HUES6 (cell line): Measurements from ENCODE around the gene BTBD9.

Source experiments
- H3K27ac ChIP-seq: 2 replicates; pipeline ENCODE4 v1.7.0; 2013; ENCODE audit warnings: low read depth, mild to moderate bottlenecking, low read length, inconsistent platforms
- H3K27me3 ChIP-seq: 2 replicates; pipeline ENCODE4 v1.6.1; 2013; ENCODE audit warnings: low read length; ENCODE audit not compliant: control insufficient read depth, insufficient read depth
- H3K36me3 ChIP-seq: 2 replicates; pipeline ENCODE4 v1.6.1; 2013; ENCODE audit warnings: low read length; ENCODE audit not compliant: control insufficient read depth, insufficient read depth
- H3K4me1 ChIP-seq: 2 replicates; pipeline ENCODE4 v1.6.1; 2013; ENCODE audit warnings: low read length; ENCODE audit not compliant: control insufficient read depth, insufficient read depth
- H3K4me3 ChIP-seq: 2 replicates; pipeline ENCODE4 v1.5.1; 2013; ENCODE audit warnings: low read depth, low read length
- H3K9ac ChIP-seq: one replicate; pipeline ENCODE4 v1.6.1; 2013; ENCODE audit warnings: mild to moderate bottlenecking, low read length
- H3K9me3 ChIP-seq: 2 replicates; pipeline ENCODE4 v1.6.1; 2013; ENCODE audit warnings: low read depth, low read length; ENCODE audit not compliant: control insufficient read depth, insufficient read depth

Gene BTBD9

DNA sequence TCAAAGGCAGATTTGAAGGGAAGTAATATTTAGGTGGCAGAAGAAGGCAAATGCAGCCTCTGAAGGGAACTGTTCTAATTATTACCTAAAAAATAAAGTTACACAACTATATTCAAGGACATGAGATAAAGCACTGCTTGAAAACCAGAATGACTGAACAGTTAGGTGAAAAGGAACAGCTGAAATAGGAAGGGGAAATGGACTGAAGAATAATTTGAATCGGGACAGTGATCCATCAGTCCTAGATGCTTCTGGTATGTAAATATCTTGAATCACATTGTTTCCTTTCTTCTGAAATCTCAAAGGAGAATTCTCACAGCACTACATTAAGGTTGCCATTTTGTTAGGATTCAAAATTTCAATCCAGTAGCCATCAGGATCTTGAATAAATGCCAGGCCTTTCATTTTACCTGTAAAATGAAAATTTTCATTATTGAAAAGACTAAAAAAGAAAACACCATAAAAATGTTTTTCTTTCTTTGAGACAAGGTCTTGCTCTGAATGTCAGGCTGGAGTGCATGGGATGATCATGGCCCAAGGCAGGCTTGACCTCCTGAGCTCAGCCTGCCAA, 37.3 kb upstream of the BTBD9 start:
- no peaks in the 10 kb centered on the region for H3K9me3 ChIP-seq
- no peak overlapping the region for H3K9ac ChIP-seq
- H3K4me3 ChIP-seq: no peak overlapping the region
- H3K27ac ChIP-seq: no peak overlapping the region
- H3K27me3 ChIP-seq: no peaks in the 10 kb centered on the region
- no peaks in the 10 kb centered on the region for H3K4me1 ChIP-seq
- H3K36me3 ChIP-seq: peaks cover 67% of the 10 kb centered on the region

DNA sequence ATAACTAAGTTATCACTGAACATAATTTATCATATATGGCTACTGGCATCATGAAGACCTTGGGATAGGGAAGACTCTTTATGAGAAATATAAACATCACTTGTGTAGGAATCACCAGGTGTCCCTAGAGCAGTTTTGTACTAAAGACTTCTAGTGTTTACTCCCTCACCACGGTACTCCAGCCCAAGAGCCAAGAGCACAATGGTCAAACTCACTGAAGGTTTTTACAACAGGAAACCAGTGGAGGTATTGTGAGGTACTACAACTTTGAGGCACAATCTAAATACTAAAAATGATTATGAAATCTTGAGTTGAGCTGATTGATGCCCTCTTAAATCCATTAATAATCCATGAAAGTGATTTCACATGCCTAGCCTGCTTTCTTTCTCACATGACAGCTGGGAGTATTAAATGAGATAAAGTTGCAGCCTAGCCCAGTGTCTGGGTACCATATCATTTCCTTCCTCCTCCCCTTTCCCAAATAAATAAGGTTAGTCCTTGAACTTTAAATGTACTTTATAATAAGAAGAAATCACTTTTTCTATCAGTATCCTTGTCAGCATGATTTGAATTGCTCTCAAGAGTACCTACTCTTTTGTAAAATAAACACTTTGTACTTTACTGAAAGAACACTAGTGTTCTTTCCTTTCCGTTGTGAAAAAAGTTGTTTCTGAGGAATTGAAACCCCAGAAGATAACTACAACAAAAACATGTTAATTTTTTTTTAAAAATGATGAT, 36.7 kb upstream of the BTBD9 start:
- Histone ChIP-seq H3K9ac (no peak overlapping the region), H3K9me3 (no peaks in the 10 kb centered on the region), H3K4me3 (no peak overlapping the region), H3K4me1 (no peaks in the 10 kb centered on the region), H3K27ac (no peak overlapping the region), H3K36me3 (peaks cover 60% of the 10 kb centered on the region), H3K27me3 (no peaks in the 10 kb centered on the region)

DNA sequence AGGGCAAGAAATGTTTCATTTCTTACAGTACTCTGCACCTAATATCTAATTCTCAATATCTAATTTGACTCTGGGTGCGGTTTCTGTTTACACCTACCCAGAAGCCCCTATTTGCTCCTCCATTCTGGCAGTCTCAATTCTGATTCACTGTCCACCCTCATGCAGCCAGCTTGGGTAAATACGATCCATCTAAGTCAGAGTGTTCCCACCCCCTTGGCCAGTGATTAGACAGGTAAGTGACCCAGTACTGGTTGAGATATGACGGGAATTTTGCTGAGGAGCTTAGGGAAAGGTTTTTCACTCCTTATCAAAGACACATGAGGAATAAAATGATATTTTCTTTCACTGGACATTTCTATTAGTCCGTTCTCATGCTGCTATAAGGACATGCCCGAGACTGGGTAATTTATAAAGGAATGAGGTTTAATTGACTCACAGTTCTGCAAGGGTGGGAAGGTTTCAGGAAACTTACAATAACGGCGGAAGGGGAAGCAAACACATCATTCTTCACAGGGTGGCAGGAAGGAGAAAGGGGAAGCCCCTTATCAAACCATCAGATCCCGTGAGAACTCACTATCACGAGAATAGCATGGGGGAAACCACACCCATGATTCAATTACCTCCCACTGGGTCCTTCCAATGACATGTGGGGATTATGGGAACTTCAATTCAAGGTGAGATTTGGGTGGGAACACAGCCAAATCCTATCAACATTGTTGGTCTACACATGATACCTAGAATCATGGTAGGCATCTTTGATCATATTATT, 33.9 kb upstream of the BTBD9 start:
- peaks cover 38% of the 10 kb centered on the region for H3K36me3 ChIP-seq
- H3K9ac ChIP-seq: no peak overlapping the region
- H3K27ac ChIP-seq: no peak overlapping the region
- H3K9me3 ChIP-seq: no peaks in the 10 kb centered on the region
- H3K4me1 ChIP-seq: no peaks in the 10 kb centered on the region
- no peaks in the 10 kb centered on the region for H3K27me3 ChIP-seq
- no peak overlapping the region for H3K4me3 ChIP-seq

DNA sequence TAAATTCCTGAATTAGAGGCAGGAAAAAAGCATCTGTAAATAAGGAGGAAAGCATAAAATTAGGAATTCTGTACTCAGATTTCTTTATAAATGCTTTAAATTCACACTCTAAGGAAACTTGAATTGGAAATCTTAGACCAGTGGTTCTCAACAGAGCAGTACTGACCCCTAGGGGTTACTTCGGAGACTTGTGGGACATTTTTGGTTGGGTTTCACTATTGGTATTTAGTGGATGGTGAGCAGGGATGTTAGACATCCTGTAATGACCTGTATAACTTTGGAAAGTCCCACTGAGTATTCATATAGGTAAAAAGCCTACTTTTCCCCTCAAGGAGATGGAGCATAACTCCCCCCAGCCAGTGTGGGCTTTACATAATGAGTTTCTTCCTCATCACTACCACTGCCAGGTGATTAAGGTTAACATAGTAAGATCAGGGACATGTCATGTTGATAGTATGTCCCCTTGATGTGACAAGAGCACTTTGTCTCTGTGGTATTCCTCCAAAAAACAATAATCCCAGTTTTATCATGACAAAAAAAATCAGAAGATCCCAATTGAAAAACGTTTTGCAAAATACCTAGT, 32.2 kb upstream of the BTBD9 start:
- Histone ChIP-seq H3K9ac (no peak overlapping the region), H3K4me1 (no peaks in the 10 kb centered on the region), H3K9me3 (no peaks in the 10 kb centered on the region), H3K4me3 (no peak overlapping the region), H3K27me3 (no peaks in the 10 kb centered on the region), H3K27ac (no peak overlapping the region), H3K36me3 (peaks cover 22% of the 10 kb centered on the region)

DNA sequence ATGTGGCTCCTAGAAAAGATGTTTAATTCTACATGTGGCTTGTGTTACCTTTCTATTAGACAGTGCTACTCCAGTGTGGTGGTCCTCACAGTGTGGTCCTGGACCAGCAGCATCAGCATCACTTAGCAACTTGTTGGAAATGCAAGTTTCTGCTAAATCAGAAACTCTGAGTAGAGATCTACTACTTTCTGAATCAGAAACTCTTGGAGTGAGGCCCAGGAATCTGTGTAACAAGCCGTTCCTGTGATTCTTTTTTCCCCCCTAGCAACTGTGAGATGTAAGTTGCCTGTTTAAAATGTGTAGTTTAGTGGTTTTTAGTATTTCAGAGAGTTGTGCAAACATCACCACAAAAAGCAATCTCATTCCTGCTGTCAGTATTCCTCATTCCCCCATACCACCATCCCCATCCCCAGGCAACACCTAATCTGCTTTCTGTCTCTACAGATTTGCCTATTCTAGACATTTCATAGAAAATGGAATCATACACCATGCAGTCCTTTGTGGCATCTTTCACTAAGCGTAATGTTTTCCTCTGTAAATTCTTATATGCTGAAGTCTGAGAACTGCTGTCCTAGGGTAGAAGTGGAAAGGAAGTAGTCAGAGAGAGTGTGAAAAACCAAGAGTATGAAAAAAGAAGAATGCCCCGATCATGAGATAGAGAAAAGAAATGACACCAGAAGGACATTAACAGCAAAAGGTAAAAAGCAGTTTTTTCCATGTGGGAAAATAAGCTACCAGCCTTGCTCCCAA, 18.9 kb upstream of the BTBD9 start:
- no peak overlapping the region for H3K27ac ChIP-seq
- H3K4me3 ChIP-seq: no peak overlapping the region
- no peaks in the 10 kb centered on the region for H3K27me3 ChIP-seq
- no peaks in the 10 kb centered on the region for H3K9me3 ChIP-seq
- H3K9ac ChIP-seq: no peak overlapping the region
- H3K4me1 ChIP-seq: no peaks in the 10 kb centered on the region
- H3K36me3 ChIP-seq: no peaks in the 10 kb centered on the region

DNA sequence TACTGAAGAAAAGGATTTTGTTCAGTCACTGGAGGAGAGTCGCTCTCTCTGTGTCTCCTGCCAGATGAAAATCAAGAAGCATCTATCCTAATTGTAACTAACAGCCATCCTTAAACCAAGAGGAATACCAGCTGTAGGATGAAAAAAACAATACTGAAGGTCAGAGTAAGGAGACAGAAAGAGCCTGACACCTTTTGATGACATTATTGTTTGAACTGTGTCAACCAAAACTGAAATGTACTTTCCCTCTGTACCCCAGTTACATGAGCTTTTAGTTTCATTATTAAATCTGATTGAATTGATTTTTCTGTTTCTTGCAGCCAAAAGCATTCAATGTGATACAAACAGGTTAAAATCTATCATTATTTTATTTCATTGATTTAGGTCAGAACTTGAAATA, 17.2 kb upstream of the BTBD9 start:
- no peak overlapping the region for H3K4me3 ChIP-seq
- H3K36me3 ChIP-seq: no peaks in the 10 kb centered on the region
- no peak overlapping the region for H3K9ac ChIP-seq
- H3K27ac ChIP-seq: no peak overlapping the region
- no peaks in the 10 kb centered on the region for H3K9me3 ChIP-seq
- H3K4me1 ChIP-seq: no peaks in the 10 kb centered on the region
- no peaks in the 10 kb centered on the region for H3K27me3 ChIP-seq

DNA sequence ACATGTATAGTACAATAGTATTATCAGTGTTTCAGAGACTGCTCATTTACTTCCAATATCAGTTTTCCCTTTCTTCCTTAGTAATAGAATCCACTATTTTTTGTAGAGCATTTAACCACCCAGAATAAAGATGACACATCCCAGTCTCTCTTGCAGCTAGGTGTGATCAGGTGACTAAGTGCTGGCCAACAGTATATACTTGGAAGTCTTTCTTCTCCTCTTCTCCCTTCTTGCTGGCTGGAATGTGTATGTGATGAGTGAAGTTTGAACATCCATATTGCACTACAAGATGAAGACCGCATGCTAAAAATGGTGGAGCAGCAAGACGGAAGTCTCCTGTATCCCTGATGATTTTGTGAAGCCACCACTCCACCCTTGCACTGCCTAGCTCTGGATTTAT, 14.5 kb upstream of the BTBD9 start:
- H3K27me3 ChIP-seq: no peaks in the 10 kb centered on the region
- H3K9ac ChIP-seq: no peak overlapping the region
- H3K27ac ChIP-seq: no peak overlapping the region
- H3K9me3 ChIP-seq: no peaks in the 10 kb centered on the region
- no peaks in the 10 kb centered on the region for H3K4me1 ChIP-seq
- no peak overlapping the region for H3K4me3 ChIP-seq
- no peaks in the 10 kb centered on the region for H3K36me3 ChIP-seq

DNA sequence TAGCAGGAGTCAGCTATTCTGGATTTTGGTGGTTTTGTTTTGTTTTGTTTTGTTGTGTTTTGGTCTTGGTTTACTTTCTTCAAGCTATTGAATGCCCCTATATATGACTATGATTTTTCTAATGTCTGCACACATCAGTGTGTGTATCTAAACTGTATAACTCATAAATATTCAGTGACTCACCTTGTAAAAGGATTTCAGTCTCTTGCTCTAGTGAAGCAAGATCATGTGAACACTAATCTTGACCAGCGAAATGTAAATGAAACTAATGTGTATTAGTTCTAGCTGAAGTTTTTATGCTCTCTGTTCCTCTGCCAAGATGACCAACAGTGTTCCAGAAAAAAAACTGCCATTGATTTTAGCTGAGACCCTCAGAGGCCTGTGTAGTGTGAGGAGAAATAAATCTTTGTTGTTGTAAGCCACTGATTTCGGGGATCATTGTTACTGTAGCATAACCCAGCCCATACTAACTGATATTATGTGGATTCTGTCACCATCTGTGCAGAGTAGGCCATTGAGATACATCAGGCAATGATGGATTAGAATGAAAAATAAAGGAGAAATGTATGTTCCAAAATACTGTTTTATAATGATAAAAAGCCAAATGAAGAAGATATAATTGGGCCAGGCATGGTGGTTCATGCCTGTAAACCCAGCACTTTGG, 11.5 kb upstream of the BTBD9 start:
- Histone ChIP-seq H3K9ac (no peak overlapping the region), H3K9me3 (no peaks in the 10 kb centered on the region), H3K27me3 (no peaks in the 10 kb centered on the region), H3K4me1 (peaks cover 6% of the 10 kb centered on the region; the same call in 1 of the 2 replicates), H3K36me3 (no peaks in the 10 kb centered on the region), H3K27ac (no peak overlapping the region), H3K4me3 (no peak overlapping the region)

DNA sequence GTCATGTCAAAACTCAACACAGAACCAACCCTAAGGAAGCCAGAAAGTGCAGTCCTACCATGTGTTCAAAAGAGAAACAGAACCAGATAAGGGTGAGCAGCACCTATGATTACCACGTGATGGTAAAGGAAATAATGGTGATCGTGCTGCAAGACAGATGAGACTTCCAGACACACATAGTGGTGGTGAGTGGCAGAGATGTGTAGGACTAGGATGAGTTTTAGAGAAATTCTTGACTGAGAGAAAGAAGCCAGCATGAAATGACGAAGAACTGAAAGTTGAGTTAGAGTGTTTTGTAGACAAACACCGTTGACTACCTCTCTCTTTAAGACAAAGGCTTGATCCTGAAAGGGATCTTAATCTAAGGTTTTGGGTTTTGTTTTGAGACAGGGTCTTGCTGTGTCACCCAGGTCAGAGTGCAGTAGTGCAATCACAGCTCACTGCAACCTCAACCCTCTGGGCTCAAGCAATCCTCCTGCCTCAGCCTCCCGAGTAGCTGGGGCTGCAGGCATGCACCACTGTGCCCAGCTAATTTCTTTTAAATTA, 10.6 kb upstream of the BTBD9 start:
- H3K9me3 ChIP-seq: no peaks in the 10 kb centered on the region
- no peaks in the 10 kb centered on the region for H3K36me3 ChIP-seq
- no peaks in the 10 kb centered on the region for H3K27me3 ChIP-seq
- no peak overlapping the region for H3K4me3 ChIP-seq
- H3K4me1 ChIP-seq: peaks cover 13% of the 10 kb centered on the region; the same call in 1 of the 2 replicates
- no peak overlapping the region for H3K9ac ChIP-seq
- H3K27ac ChIP-seq: no peak overlapping the region

DNA sequence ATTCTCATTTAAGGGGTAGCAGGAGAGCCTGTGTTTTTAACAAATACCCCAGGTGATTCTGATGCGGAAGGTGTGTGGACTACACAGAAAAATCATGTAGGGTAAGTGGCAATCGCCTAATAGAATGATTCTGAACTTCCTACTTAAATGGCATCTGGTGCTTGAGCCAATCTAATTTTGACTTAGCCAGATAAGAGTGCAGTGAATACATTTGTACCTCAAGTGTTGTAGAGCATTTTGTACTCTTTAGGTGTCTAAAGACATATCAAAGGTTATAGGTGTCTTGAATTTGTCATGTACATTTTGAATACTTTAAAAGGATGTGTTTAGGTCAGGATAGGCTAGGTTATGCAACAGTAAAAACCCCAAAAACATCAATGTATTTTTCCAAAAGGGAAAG, 10.0 kb upstream of the BTBD9 start:
- H3K9me3 ChIP-seq: no peaks in the 10 kb centered on the region
- H3K4me3 ChIP-seq: no peak overlapping the region
- H3K4me1 ChIP-seq: peaks cover 13% of the 10 kb centered on the region; the same call in 1 of the 2 replicates
- H3K27ac ChIP-seq: no peak overlapping the region
- H3K9ac ChIP-seq: no peak overlapping the region
- no peaks in the 10 kb centered on the region for H3K27me3 ChIP-seq
- no peaks in the 10 kb centered on the region for H3K36me3 ChIP-seq
